IPS-18c (cell line): ENCODE results near the gene NUDT2.

ENCODE experiments used
- H3K4me3 ChIP-seq: 2 replicates; pipeline ENCODE4 v1.7.0; 2013; ENCODE audit warnings: low read depth, mild to moderate bottlenecking, low read length, moderate library complexity; ENCODE audit not compliant: insufficient read depth
- H3K9me3 ChIP-seq: one replicate; pipeline ENCODE4 v1.6.1; 2013; ENCODE audit warnings: mild to moderate bottlenecking, low read length, moderate library complexity; ENCODE audit not compliant: control insufficient read depth, insufficient read depth

Gene NUDT2

DNA sequence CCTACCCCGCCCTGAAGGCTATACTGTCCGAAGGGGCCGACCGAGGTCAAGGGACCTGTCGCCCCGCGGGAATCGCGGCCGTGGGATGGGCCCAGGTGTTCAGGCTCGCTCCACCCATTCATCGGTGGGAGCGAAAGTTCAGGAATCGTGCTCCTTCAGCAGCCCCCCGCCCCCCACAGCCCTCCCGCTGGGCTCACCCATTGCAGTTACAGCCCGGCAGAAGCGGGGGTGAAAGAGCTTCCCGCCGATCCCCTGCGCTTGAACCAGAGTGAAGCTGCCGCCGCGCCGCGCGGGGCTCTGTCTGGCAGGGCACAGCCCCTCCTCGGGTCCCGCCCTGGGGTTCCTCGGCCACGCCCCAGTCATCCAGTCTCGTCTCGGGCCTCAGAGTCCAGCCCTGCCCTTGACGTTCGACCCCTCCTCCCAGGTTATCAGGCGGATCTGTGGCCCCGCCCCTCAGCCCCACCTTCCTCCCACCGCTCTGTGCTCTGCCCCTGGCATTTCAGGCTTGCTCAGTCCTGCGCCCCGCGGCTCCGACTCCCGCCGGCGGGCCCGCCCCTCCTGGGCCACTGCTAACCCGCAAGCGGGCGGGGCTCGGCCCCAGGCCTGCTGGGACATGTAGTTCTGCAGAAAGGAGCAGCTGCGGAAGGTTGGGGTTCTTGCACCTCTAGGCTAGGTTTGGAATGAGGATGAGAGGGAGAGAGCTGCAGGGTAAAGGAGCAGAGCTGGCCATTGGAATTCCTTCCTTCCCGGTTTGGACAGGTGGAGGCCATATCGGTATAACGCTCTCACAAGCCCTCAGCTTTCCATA, 47.4 kb downstream of the NUDT2 start, which contains the start of gene MYORG:
Gene MYORG (minus strand): TSS at position 303 of the 808 bp plus-strand sequence. CDS start 3,955 bp downstream, outside the sequence.
- peak within 1 kb of the TSS; percentile 76 for H3K4me3 ChIP-seq

DNA sequence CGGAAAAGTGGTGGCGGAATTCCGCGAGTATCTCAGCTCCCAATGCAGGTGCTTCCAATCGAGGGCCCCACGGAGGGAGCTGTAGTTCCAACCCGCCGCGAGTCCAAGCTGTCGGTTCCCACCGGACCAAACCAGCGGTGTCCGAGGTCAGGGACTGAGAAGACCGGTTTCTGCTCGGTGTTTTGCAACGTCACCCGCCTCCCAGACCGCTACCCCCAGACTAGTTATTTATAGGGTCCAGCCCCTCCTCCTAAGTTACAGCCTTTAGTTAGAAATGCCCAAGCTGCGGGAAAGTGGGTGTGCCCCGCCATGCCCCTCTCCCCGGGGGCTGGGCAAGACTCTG, 48.0 kb downstream of the NUDT2 start:
- Histone ChIP-seq H3K9me3 (peaks cover 2% of the 10 kb centered on the region), H3K4me3 (peak overlapping the region; percentile 76)

More for the DNA sequence above, 47.4 kb downstream of the NUDT2 start, which contains the start of gene MYORG:
- peaks cover 4% of the 10 kb centered on the region for H3K9me3 ChIP-seq

DNA sequence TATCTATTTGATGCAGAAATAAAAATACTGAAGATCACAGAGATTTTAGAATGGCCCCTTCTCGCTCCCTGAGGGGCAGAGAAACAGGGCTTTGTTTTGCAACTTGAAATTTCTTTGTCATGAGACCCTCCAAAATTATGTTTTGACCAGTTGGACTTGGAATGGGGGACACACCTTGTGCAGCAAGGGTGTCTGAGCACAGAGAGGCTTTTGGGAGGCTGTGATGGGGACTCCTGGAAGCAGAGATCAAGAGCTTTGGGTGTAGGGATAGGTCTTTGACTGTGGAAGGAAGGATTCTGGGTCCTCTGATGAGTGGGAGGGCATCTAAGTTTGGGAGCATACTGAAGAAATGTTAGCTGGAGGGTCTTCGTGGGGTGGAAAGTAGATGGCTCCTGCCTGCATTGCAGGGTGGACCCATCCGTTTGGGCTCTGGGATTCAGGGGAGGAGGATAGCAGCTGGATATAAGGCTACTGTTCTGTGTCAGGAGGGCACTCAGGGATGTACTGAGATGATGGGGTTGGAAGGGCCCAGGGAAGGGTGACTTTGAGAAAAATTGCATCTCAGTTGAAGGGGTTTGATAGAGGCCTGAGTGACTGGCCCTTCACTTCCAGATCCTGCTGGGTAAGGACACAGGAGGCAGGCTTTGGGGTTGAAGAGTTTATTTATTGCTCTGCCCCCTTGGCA, 49.1 kb downstream of the NUDT2 start:
- Histone ChIP-seq H3K4me3 (no peak overlapping the region), H3K9me3 (peaks cover 2% of the 10 kb centered on the region)

DNA sequence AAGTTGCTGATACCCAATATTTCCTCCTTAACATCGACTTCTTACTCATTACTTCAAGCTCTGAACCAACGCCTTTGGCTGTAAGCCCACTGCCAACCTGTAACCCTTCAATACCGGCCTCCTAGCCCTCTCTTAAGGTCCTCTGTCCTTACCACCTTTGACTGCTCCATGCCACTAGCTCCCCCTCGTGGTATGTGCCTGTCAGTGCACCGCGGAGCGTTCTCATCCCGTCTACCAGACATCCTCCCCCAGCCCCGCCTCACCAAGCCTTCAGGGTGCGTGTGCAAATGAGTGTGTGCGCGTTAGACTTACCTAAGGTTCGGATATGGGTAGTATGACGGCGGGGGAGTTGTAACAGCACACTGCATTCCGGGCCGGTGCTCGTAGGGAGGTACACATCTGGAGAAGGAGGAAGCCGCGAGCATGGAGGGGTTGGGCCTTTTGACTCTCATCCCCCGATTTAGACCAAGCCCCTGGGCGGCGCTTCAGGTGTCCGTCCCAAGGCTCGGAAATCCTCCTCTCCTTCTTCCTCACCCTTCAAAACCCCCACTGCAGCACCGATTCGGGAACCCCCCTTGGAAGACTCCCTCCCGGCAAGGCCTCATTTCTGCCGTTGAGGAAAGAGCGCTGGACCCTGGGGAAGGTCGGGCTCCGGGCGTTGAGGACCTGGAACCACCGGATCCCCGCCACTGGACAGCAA, 50.1 kb downstream of the NUDT2 start:
- peak overlapping the region; percentile 92 for H3K4me3 ChIP-seq
- peaks cover 2% of the 10 kb centered on the region for H3K9me3 ChIP-seq

DNA sequence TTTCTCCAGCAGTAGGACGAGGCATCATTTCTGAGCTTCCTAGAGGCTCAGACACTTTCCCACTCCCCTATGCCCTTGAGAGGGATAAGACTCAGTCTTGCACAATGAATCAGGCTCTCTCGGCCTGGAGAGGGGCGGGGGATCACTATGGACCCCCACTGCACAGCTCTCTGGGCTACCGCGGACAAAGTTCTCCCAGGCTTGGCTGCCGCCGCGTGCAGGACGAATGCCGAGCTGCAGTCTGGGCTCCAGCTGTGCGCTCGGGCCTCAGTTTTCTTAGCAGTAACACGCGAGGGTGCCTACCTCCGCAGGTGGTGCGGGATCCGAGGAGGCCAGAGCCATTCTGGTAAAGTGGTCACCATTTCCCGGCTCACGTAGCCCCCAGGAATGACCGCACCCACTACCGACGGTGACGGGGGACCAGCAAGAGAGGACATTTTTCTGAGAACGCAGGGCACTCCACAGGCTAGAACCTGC, 50.7 kb downstream of the NUDT2 start:
- peaks cover 2% of the 10 kb centered on the region for H3K9me3 ChIP-seq
- peak overlapping the region; percentile 92 for H3K4me3 ChIP-seq

DNA sequence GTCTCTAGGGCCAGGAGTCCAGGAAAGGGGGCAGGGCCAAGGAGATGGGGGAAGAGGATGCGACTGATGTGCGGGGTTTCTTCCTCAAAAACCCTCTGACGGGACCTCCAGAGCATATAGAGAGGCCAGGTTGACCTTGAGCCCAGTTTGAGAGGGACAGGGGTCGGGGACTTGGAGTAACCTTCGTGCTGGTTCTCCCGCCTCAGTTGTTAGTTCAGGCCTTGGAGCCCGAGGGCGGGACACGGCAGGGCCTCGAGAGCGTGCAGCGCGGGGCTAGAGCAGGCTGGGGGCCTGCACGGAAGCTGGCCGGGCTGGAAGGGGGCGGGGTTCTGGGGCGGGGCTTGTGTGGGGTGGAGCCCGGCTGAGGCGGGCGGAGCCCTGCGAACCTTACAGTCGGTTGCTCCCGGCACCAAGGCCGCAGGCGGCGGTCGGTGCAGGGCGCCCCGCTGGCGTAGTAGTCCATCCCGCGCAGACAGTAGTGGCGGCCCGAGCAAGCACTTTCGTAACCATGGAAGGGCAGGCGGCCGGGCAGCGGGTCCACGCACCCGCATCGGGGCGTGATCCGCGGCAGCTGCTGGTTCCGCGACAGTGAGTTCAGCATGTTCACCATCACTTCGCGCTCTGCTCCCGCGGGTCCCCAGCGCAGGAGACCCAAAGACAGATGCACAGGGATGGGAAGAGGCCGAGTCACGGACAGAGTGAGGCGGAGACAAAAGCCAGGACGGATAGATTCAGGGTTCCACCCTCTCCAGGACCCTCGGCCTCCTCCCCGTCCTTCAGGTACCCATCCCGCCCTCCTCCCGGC, 51.3 kb downstream of the NUDT2 start:
- Histone ChIP-seq H3K9me3 (peaks cover 2% of the 10 kb centered on the region), H3K4me3 (peak overlapping the region; percentile 92)

DNA sequence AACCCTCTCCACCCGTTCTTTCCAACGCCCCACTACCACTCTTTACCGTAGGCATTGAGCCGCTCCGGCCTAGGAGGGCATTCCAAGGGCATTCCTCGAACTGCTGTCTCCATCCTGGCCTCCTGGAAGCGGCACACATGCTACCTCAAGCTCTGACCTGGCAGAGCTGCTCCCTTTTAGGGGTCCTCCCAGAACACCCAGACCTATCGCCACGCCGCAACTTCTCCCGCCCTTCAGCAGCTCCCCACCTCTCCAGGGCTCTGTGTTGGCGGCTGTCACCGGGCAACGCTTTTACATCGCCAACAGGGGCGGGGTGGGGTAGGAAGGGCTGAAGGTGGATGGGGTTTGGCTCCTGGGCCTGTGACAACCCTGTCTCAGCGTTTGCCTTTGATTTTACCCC, 52.0 kb downstream of the NUDT2 start:
- peaks cover 2% of the 10 kb centered on the region for H3K9me3 ChIP-seq
- H3K4me3 ChIP-seq = peak overlapping the region; percentile 92

DNA sequence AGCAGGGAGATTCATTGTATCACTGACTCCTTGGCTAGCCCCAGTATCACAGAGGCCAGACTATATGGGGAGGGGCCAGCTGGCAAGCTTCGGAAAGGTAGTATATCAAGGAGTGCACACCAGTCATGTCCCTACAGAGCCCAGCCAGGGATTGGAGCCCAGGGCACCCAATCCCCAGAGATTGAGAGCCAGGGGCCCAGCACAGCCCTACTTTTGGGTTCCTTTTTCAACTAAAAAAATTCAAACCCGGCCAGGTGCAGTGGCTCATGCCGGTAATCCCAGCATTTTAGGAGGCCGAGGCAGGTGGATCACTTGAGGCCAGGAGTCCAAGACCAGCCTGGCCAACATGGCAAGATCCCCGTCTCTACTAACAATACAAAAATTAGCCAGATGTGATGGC, 52.7 kb downstream of the NUDT2 start:
- 0 out of 2 replicates have a peak overlapping the region, but pooled peaks have one; percentile 92 for H3K4me3 ChIP-seq

DNA sequence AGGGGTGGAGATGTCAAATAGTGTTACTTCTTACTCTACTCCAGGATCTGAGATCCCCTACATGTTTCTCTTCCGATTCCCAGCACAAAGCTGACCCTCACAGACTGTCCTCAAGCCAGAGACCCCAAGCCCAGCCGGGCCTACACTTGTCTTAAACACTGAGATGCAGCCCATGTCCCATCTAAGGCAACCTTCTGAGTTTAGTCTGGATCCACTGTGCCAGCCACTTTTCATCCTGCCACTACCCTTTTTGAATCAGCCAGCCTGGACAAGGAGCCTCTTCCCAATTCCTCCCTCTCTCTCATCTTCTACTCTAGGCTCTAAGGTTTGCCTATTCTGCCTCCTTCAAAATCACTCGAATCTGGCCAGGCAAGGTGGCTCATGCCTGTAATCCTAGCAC, 53.5 kb downstream of the NUDT2 start:
- Histone ChIP-seq H3K9me3 (peaks cover 2% of the 10 kb centered on the region), H3K4me3 (no peak overlapping the region)

More for the DNA sequence above, 52.7 kb downstream of the NUDT2 start:
- peaks cover 2% of the 10 kb centered on the region for H3K9me3 ChIP-seq

DNA sequence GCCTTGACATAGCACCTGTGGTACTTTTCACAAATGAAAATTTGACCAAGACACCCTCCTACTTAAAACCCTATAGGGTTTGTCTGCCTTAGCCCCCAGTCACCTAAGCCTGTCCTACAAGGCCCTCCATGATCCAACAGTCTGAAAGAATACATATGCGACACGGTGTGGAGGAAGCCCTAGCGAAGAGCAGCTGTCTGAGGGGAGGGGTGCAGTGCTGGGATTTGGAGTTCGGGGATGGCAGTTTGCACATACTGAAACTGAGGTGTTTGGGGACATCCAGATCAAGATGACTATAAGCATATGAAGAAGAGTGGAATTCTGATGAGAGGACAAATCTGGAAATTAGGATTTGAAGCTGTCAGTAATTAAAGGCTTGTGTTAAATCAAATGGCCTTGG, 54.5 kb downstream of the NUDT2 start:
- no peak overlapping the region for H3K4me3 ChIP-seq
- no peaks in the 10 kb centered on the region for H3K9me3 ChIP-seq

DNA sequence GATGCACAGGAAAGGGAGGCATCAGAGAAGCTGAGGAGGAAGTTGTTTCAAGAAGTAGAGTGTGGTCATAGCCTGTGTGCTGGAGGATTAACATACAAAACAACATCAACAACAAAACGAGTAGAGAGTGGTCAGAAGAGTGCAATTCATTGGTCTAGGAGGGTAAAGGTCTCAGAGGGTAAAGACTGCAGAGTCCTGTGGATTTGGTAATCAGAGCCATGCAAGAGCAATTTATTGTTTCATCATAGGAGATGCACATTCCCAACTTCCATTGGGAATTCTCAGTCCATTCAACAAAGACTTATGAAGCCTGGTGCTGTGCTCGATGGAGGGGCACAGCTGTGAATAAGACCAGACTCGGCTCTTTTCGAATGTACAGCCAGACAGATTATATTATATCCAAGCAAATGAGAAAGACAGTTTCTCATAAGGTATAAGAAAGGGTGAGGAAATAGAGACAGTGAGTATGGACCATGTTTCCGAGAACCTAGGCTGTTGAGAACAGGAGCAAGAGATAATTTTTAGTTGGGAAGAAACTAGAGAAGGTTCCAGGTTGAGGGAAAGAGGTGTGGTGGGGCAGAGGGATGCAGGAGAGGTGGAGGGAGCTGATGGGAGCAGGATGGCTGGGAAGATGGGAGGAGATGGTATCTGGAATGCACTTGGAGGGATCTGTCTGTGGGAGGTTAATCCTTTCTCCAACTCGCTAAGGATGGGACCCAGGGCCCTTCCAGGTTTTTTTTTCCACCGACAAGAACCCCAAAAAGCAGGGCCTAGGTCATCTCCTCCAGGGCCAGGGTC, 55.2 kb downstream of the NUDT2 start:
- Histone ChIP-seq H3K9me3 (no peaks in the 10 kb centered on the region), H3K4me3 (no peak overlapping the region)

DNA sequence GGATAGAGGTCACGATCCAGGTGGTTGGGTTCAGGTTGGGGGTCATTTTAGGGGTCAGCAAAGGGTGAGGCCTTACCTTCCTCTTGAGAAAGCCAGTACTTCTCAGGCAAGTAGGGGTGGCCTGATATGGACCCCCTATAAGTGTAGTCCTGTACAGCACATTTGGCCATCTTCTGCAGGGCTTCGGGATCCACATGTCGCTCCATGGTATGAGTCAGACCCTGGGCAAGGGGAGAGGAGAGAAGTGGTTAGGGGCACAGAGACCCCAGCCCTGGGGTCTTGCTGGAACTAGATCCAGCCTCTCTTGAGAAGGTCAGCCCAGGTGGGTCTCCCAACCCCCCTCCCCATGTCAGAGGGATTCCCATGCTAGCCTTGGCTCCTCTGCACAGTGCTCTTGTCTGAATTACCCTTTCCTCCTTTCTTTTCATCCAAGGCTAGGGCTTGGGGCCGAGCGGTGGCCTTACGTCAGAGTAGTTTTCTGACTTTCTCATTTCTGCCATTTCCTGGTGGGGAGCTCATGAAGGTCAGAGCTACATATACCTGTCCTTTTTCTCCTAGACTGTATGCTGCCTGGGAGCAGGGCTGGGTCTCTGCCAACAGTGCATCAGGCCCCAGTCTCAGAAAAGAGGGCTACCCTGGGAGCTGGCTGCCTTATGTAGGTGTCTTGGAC, 56.3 kb downstream of the NUDT2 start:
- H3K4me3 ChIP-seq = no peak overlapping the region
- no peaks in the 10 kb centered on the region for H3K9me3 ChIP-seq

DNA sequence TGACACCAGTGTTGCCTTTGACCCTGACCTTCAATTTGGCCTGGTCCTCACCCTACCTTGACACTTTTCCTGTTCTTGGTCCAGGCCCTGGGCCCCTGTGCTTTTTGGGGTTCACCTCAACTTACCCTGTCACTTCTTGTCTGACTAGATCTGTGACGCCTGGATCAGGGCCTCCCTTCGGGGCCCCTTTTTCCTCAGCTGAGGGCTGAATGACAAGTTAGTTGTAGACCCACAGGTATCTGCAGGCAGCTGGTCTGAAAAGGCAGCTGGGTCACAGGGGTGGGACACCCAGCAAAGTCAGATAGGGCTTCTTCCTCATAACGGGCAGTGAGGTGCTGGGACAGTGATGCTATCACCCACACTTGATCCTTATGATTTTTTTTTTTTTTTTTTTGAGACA, 57.3 kb downstream of the NUDT2 start:
- Histone ChIP-seq H3K9me3 (no peaks in the 10 kb centered on the region), H3K4me3 (no peak overlapping the region)

DNA sequence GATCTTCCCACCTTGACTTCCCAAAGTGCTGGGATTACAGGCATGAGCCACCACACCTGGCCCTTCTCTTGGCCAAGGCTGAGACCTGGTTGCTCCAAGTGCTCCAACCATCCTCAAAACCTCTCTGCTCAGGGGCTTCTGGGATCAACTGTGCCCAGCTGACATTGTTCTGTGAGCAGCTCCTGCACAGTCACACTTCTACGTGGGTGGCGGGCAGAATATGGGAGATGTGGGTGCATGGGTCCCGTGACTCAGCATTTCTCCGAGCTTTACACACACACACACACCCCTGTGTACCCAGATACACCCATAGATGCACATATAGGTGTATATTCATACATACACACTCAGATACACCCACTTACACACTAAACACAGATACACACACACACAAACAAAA, 57.9 kb downstream of the NUDT2 start:
- no peaks in the 10 kb centered on the region for H3K9me3 ChIP-seq
- H3K4me3 ChIP-seq = no peak overlapping the region

DNA sequence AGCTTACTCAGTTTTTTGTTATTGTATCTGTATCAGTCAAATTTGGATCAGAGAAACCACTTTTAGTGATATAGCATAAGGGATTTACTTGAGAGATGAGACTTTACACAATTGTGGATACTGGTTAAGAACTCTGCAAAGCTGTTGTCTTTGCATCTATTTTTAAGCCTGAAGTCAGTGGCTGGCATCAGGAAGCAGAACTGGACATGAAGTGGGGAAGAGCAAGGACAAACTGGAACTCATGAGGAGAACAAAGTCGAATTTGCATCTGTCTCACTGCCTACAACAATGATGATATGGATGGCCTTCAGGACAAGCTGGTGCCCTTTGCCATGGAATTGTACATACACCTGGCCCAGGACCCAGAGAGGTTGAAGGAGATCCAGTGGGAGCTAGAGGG, 63.1 kb downstream of the NUDT2 start:
- Histone ChIP-seq H3K4me3 (no peak overlapping the region), H3K9me3 (no peaks in the 10 kb centered on the region)
